NOMO-1 treated with DMSO at 0.1 percent for 48 hours (cell line): ENCODE results near the gene MPG.
"Not testable (repeated sequence)": the region's sequence is repeated elsewhere in the genome, so short reads cannot be mapped to it uniquely, and the experiment has no call there.

Source experiments
- DNase-seq: peaks from one replicate; lab custom pipeline; 2025; ENCODE audit not compliant: unreplicated experiment; lab: John Stamatoyannopoulos, UW

The MPG gene, protein sequence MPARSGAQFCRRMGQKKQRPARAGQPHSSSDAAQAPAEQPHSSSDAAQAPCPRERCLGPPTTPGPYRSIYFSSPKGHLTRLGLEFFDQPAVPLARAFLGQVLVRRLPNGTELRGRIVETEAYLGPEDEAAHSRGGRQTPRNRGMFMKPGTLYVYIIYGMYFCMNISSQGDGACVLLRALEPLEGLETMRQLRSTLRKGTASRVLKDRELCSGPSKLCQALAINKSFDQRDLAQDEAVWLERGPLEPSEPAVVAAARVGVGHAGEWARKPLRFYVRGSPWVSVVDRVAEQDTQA

DNA sequence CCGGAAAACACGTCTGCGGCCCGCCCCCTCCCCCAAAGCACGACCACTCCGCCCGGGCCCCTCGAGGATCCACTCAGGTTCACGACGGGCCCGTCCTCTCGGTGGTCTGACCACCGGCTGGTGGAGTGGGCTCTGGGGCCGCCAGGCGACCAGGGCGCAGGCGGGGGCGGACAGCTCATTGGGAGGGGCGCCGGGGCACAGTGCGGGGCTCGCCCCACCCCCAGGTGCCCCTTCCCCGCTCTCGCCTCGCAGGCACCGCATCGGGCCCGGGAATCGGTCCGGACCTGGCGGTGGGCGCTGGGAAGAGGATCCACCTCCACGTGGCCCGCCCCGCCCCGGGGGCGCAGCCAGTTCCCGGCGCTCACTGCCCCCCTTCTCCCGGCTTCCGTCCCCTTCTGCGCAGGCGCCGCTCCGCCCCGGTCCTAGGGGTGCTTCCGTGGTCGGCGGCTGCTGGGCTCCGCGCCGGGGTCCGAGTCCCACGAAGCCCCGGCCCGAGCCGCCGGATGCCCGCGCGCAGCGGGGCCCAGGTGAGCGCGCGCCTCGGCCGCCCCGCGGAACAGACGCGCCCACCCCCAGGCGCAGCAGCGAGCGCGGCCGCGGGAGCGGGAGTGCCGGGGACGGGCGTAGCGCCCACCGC, at the start of gene MPG:
Gene MPG (plus strand): TSS at position 419 of the 637 bp plus-strand sequence. CDS start 85 bp downstream, at position 504.
- peak; percentile 58 for DNase-seq

DNA sequence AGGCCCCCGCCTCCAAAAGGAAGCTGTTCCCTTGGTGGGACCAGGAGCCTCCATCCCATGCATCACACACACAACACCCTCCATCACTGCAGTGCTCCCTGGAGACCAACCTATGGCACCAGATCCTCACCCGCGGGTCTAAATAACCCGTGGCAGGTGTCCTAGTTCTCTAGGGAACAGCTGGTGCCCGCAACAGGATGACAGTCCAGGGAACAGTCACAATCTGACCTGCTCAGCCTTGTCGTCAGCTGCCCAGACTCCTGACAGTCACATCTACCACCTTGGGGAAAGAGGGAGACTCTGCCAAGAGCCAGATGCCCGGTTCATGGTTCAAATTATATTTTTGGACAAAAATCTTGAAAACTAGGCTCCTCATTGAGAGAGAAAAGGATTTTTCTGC, 47.4 kb upstream of the MPG start:
- DNase-seq: not testable (repeated sequence)

DNA sequence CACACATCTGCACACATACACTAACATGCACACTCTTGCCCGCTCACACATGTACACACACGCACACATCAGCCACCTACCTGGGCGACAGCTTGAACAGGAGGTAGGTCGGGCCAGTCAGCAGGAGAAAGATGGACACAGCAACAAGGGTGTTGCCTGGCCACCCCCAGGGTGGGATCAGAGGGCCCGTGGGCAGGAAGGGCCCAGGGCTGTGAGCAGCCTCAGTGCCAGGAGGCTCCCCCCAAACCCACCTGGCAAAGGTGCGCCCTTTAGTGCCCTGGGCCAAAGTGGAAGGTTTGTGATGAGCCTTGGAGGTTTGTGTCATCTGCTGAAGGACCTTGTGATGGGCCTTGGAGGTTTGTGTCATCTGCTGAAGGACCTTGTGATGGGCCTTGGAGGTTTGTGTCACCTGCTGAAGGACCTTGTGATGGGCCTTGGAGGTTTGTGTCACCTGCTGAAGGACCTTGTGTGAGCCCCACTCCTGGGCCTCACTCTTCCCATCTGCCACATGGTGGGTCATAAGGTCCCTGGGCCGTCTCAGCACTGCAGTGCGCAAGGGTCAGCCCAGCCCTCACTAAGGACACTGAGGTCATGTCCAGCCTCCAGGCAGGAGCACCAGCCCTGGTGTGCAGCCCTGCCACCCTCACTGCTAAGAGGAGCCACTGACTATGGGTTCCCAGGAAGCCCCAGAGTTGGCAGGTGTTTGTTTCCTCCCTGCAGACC, 44.7 kb upstream of the MPG start:
- DNase-seq: not testable (repeated sequence)

DNA sequence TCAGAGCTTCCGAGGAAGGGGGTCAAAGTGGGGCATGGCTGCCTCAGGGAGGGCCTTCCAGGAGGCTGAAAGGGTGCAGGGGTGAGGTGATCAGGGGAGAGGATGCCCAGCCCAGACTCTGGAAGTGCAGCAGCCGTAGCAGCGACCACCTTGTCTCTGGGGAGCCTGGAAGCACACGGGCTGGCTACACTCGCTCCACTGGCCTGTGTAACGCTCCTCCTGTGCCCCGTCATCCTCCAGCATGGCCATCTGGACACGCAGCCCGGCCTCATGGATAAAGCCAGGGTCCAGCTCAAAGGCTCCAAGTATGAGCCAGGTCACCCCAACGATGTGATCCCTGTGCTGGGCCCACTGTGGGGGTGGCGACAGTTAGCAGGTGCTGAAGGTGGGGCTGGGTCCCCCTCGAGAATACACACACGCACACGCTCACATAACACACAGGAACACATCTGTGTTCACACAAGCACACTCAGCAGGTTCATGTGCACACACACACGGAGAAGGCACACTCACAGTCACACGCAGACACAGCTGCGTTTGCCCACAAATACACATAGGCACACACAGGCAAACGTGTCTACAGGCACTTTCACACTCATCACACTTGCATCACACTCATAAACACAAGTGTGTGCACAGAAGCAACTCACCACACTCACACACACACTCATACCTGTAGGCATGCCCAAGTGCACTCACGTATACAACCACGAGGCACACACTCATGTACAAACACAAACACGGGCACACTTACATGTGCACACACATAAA, 44.0 kb upstream of the MPG start:
- no peak for DNase-seq

DNA sequence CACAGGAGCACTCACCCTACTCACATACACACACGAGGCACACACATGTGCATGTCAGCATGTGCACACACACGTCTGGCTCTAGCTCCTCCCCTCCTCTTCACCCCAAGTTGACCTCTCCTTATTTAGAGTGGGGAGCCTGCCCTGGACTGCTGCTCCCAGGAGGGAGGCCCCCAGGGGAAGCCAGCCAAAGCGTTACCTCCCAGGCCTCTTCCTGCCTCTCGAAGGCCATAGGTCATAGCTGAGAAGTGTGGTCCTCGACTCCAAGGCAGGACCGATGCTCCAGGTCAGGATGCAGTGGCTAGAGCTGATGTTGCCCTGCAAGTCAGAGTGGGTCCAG, 43.4 kb upstream of the MPG start:
- DNase-seq: no peak

DNA sequence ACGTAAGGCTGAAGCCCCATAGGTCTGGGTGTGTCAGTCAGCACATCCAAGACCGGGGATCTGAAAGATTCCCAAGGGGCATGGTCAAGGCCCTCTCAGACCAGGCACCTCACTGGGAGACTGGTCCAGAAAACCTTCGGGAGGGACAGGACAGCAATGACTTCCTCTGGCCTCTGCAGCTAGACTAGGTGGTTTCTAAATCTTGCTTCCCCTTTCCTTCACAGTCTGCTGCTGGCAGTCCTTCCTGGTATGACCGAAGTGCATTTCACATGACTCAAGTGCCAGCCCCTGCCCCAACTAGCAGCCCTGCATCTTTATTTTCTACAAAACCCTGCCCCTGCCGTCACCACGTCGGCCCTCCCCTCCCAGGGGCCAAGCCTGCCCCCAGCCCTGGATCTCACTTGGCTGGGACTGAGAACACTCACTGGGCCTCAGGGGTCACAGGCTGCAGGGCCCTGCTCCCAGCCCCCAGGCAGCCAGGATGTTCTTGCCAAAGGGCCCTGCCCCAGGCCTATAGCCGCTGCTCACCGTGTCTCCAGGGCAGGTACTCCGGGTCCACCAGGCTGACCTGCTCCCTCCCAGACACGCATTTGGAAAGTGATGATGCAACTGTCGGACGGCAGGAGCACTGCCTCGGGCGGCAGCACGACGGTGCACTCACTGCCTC, 42.9 kb upstream of the MPG start:
- peak; percentile 88 for DNase-seq

DNA sequence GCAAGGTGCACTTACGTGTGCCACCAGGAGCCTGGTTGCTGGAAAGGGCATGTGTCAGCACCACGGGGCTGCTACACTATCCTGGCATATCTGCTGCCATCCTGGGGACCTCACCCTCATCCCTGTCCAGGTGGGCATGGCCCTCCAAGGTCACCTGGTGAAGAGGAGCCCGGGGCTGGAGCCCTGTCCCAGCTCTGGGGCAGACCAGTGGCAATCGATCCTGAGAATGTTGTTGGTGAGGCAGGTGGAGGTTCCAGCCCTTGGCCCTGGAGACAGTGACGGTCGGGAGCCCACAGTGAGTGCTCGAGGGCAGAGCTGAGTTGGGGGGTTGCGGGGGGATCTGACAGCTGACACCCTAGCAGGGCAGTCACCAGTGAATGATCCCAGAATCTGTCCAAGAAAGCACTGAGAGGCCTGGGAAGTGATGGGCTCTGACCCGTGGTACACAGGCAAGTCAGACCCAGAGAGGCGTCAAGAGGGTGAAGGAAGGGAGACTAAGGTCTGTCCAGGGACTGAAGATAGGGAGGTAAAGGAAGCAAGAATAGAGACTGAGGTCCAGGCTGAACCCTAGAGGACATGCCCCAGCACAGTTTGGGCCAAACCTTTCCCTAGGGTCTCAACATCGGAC, 42.2 kb upstream of the MPG start:
- DNase-seq: no peak

DNA sequence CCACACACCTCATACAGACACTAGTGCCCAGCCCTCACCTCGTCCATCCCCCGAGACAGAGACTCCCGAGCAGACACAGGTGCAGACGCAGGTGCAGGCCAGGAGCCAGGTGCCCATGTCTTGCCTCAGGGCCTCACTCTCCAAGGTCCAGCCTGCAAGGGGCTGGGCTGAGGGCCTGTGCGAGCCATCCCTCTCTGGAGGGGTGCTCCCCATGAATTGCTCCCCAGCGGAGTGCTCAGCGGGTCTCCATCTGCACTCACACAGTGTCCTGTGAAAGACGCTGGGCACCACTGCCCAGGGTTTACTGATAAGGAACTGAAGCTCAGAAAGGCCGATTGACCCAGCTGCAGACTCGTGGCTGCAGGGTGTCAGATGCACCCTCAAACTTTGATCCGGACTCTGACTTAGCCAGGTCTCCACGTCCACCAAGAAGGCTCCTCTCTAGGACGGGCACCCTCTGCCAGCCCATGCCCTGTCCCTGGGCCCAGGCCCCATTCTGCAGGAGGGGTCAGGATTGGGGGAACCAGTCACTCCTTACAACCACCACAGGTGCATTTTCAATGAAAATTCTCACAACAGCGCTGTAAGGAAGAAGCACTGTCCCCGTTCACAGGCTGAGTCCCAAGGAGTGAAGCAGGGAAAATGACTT, 41.6 kb upstream of the MPG start:
- no peak for DNase-seq

DNA sequence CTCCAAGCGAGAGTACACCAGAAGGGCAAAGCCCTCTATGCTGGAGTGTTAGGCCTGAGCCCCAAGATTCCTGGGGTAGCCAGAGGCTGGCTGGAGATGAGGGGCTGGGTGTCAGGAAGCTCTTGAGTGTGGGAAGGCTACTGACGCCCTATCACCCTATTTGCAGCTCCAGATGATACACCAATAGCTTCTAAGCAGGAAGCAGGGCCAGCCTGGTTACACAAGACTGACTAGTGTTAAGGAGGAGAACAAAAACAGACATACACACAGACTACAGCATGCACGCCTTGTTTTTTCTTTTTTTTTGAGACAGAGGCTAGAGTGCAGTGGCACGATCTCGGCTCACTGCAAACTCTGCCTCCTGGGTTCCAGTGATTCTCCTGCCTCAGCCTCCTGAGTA, 40.5 kb upstream of the MPG start:
- DNase-seq: peak; percentile 43

DNA sequence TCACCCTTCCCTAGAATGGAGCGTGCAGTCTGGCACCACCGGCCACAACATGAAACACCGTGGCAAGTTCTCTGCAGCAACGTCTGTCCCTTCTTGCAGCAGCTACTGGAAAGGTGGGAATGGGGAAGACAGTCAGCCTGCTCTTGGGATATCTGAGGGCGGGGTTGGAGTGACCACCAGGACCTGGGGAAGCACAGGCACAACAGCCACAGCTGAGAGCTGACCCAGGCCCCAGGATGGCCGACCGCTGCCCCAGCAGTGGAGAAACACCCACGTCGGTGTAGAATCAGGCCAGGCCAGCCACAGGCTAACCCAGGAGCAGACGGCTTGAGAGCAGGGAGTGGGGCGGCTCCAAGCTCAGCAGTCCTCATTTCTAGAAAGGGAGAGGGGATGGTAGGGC, 39.8 kb upstream of the MPG start:
- not testable (repeated sequence) for DNase-seq

DNA sequence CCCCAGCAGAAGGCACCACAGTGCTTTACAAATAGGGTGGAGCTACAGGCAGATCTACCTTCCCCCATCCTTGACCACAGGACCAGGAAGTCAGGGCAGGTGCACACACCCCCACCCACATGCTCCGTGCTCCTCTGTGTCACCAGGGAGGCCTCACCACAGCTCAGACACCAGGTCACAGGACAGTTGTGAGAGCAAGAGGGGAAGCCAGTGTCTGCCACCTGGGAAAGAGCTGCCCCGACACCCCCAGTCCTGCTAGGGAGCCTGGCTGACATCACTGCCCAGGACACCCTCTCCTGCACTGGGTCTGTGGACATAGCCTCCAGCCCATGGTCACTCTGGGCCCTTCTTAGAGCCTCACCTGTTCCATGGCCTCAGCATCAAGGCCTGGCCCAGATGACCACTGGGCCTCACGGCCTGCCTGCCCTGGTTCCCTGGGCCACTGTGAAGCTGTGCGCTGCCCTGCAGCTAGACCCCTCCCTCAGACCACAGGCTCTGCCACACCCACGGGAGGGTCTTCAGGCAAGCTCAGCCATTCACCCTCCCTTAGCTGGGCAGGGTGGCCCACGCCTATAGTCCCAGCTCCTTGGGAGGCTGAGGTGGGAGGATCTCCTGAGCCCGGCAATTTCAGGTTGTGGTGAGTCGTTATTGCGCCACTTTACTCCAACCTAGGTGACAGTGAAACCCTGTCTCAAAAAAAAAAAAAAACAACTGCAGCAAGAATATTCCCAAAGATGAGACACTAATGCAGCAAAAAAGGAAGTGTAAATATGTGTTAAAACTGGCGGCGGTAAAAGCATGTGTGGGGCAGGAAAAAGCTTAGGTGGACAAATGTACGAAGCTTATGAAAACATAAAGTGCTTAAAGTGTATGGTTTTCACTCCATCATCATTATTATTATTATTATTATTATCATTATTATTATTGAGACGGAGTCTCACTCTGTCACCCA, 38.8 kb upstream of the MPG start:
- DNase-seq: peak; percentile 56

DNA sequence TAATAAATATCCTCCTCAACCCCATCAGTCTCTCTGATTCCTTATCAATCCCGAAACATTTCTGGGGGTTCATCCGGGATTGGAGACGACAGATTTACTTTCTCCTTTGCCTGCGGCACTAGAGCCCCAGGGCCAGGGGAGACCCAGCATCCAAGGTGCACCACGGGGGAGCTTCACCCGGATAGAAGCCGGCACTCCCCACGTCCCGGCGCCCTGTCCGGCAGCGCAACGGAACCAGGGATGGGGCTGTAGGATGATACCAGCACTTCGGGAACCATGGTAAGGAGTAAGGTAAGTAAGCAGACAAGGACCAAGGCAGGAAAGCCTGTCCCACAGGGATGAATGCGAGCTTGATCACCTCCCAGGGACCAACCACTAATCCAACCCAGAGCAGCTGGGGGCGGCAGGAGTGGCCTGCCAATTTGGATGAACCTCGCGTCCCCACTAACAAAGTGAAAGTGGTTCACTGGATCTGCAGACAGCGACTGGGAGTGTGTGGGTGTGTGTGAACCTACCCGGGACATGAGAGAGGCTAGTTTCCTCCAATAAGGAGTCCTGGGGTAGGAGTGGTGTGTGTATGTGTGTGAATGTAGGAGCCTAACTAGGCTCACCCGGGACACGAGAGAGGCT, 36.5 kb upstream of the MPG start:
- no peak for DNase-seq

DNA sequence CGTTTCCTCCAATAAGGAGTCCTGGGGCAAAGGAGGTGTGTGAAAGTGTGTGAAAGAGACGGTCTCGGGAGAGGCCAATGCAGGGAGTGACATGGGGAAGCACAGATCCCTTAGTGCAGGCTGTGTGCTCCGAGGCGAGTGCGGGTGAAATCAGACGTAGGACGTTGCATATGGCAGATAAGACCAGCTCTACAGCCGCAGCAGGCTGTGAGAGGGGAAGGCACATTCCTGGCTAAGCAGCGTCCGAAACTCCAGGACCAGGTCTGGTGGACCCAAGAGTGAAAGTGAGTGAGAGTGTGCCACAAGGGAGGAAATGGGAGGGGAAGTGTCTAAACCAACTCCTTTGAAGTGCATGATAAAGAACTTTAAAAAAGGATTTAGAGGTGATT, 36.0 kb upstream of the MPG start:
- no peak for DNase-seq

DNA sequence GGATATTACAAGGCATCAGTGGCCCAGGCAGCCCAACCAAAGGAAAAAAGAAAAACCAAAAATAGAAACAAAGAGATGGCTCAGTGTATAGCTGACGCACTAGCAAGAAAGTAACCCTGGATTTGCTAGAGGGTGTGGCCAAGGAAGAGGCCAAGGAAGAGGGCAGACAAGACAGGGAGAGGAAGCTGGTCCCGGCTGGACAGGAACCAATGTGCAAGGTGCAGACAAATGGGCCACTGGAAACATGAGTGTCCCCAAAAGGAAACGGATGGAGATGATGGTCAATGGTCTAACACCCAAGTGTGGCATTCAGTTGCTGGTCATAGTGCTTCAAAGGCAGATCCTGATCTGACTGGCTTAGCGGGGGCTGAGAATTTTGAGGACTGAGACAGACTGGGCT, 35.3 kb upstream of the MPG start:
- DNase-seq: no peak

DNA sequence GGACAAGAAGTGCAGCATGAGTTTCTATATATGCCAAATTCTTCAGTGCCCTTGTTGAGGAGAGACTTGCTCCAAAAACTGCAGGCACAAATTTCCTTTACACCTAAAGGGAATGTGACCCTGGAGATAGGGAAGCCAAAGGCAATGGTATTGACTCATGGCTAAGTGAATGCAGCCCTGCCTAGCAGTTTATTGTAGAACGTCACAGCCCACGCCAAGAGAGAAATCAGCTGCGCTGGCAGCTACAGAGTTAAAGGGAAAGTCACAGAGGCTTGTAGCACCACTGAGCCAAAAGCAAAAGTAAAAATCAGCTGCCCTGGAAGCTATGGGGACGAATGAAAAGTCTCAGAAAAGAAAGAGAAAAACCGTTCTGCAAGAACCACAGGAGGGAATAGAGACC, 34.7 kb upstream of the MPG start:
- DNase-seq: no peak

DNA sequence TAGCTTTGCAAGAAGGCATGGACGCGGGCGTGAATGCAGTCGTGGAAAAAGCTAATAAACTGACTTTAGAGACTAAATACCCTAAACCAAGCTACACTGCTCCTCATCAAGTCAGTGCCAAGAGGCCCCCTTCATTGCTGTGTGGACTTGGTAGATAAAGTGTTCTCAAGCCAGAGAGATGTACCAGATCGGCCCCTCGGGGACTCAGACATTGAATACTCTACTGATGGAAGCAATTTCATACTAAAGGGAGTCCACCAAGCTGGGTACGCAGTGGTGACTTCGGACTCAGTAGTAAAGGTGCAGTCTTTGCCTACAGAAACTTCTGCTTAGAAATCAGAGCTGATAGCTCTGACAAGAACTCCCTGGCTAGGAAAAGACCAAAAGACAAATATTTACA, 33.4 kb upstream of the MPG start:
- DNase-seq: no peak

DNA sequence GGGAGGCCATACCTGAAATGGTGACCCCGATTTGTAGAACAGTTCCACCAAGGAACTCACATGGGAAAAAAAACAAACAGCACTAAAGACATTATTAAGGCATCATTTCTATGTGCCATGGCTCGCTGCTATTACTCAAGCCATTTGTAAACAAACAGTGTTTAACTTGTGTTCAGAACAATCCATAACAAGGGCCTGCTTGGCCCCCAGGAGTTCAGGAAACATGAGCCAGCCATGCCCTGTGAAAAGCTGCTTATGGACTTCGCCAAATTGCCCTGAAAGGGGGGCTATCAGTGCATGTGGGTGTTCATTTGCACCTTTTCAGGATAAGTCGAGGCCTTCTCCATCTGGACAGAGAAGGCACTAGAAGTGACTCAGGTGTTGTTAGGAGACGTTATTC, 32.6 kb upstream of the MPG start:
- DNase-seq: no peak

DNA sequence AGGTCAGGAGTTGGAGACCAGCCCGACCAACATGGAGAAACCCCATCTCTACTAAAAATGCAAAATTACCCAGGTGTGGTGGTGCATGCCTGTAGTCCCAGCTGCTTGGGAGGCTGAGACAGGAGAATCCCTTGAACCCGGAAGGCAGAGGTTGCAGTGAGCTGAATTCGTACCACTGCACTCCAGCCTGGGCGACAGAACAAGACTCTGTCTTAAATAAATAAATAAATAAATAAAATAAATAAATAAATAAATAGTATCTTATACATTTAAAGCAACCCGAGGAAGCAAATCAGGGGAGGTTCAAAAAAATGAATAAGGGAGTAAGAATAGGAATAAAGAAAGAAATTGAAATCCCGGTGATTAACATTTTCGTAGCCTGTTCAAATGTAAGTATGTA, 31.5 kb upstream of the MPG start:
- DNase-seq: not testable (repeated sequence)

DNA sequence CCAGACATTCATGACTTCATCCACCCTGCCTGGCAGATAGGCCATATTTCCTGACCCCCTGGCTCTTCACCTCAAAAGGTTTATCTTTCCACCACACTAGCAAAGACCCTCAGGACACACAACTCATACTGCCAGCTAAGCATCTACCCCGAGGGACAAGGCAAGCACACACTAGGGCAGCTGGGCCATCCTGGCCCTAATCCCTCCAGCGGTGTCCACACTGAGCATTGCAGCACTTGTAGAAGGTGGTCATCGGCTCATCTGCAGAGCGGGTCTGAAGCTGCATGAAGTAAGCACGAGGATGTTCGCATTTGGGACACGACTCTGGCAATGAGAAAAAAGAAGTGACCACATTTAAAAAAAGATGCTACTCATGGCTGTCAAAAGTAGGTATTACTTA, 30.8 kb upstream of the MPG start:
- no peak for DNase-seq
